ENCODE results near the gene CACNB2. TPM values are rescaled to one million over a fixed set of nuclear protein-coding genes. Genes with fewer than 3 reads are reported as not detected.

The CACNB2 gene
- total RNA-seq, 1 donor = 2.1 TPM

GRCh38 chr10:18252086-18252485 is 111.9 kb downstream of the CACNB2 start:
- DNase-seq (ENCODE audit: low read depth) = no peak
- H3K4me3 ChIP-seq (ENCODE audit: low read depth, low read length) = no peak overlapping the region
- TF ChIP-seq CTCF (IDR thresholded peaks at IDR 0.05; ENCODE audit: insufficient read depth, low read length) = no peak

GRCh38 chr10:18254086-18254485 is 113.9 kb downstream of the CACNB2 start:
- no peak for TF ChIP-seq CTCF (IDR thresholded peaks at IDR 0.05; ENCODE audit: insufficient read depth, low read length)
- no peak overlapping the region for H3K4me3 ChIP-seq (ENCODE audit: low read depth, low read length)
- peak; percentile 58 for DNase-seq (ENCODE audit: low read depth)

- no peak for DNase-seq (ENCODE audit: low read depth)
- no peak for TF ChIP-seq CTCF (IDR thresholded peaks at IDR 0.05; ENCODE audit: insufficient read depth, low read length)
- no peak overlapping the region for H3K4me3 ChIP-seq (ENCODE audit: low read depth, low read length)
These were observed 114.5 kb downstream of the CACNB2 start for GRCh38 chr10:18254692-18255091.

- no peak for TF ChIP-seq CTCF (IDR thresholded peaks at IDR 0.05; ENCODE audit: insufficient read depth, low read length)
- no peak for DNase-seq (ENCODE audit: low read depth)
- no peak overlapping the region for H3K4me3 ChIP-seq (ENCODE audit: low read depth, low read length)
These were observed 120.2 kb downstream of the CACNB2 start for GRCh38 chr10:18260310-18260922.

GRCh38 chr10:18261063-18261610 is 120.9 kb downstream of the CACNB2 start:
- TF ChIP-seq CTCF (IDR thresholded peaks at IDR 0.05; ENCODE audit: insufficient read depth, low read length) = no peak
- DNase-seq (ENCODE audit: low read depth) = no peak
- H3K4me3 ChIP-seq (ENCODE audit: low read depth, low read length) = no peak overlapping the region

- no peak for TF ChIP-seq CTCF (IDR thresholded peaks at IDR 0.05; ENCODE audit: insufficient read depth, low read length)
- DNase-seq (ENCODE audit: low read depth) = no peak
- no peak overlapping the region for H3K4me3 ChIP-seq (ENCODE audit: low read depth, low read length)
These were observed 121.6 kb downstream of the CACNB2 start for GRCh38 chr10:18261768-18262231.

Measured in fibroblast of the aortic adventitia (primary cell).